GM21526 (cell line): Measurements from ENCODE around the gene TMEM163.
"Not testable (repeated sequence)": the region's sequence is repeated elsewhere in the genome, so short reads cannot be mapped to it uniquely, and the experiment has no call there.

Source experiments
- ATAC-seq: cut with Tn5 transposase; IDR thresholded peaks from one replicate; pipeline ENCODE4 v1.9.1; 2021; ENCODE audit warnings: moderate library complexity; ENCODE audit not compliant: unreplicated experiment, low FRiP score

The TMEM163 gene

DNA sequence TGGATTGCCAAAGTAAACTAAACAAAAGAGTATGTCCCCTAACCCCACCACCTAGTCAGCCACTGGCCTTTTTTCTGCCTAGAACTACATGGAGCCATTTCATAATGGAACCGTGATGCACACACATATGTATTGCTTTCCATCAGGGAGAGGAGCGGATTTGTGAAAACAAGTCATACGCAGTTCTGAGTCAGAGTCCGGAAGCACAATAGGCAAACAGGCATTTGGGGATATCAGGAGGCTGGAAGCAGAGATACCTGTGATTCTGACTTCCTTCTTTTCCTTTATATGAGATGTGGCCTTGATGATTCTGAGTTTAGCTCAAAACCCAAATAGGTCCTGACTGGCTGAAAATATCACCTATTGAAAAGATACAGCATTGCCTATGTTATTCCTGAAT is 93.5 kb downstream of the TMEM163 start:
- no peak for ATAC-seq

GRCh38 chr2:134623796-134624195 is 95.0 kb downstream of the TMEM163 start:
- ATAC-seq: peak; percentile 89

GRCh38 chr2:134623046-134623445 is 95.8 kb downstream of the TMEM163 start:
- no peak for ATAC-seq

GRCh38 chr2:134621939-134622705 is 96.7 kb downstream of the TMEM163 start:
- ATAC-seq: no peak

- ATAC-seq: no peak
These were observed 99.5 kb downstream of the TMEM163 start for GRCh38 chr2:134619250-134619649.

DNA sequence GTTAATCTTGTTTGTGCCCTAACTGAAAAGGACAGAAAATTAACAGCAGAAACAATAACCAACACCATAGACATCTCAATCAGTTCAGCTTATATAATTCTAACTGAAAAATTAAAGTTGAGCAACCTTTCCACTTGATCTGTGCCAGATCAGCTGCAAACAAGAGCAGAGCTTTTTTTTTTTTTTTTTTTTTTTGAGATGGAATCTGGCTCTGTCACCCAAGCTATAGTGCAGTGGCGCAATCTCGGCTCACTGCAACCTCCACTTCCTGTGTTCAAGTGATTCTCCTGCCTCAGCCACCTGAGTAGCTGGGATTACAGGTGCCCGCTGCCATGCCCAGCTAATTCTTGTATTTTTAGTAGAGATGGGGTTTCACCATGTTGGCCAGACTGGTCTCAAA is 103.3 kb downstream of the TMEM163 start:
- not testable (repeated sequence) for ATAC-seq

DNA sequence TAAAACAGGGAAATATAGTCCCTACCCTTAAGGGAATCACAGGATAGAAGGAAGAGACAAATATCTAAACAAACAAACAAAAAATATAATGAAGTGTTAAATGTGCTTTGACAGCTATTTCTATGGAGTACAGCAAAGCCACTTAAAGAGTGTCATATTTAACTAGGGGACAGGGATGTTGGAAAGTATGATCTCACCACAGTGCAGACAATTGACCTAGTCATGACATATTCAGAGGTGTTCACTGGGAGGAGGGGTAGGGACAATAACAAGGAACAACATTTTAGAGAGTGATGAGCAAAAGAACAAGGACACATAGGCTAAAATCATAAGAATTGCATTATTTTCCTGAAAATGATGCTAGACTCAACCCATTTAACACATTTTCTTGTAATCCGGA is 107.5 kb downstream of the TMEM163 start:
- ATAC-seq: no peak

DNA sequence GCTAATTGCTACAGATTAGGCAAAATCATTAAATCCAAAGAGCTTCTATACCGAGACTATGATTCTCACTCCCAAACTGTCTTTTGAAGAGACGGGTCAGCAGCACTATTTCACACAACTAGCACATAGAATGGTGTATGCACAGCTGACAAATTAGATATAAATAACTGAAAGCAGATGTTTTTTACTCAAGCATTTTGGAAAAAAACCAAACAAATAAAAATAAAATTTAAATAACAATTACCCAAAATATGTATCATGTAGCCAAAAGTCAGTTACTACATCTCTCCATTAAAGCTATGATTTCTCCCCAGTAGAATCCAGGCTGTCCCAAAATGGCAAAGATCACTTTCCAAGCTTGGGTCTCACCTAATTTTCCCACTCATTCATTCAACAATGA is 107.9 kb downstream of the TMEM163 start:
- ATAC-seq: no peak

- no peak for ATAC-seq
These were observed 108.8 kb downstream of the TMEM163 start for GRCh38 chr2:134609924-134610513.

GRCh38 chr2:134603966-134604365 is 114.8 kb downstream of the TMEM163 start:
- ATAC-seq: no peak

DNA sequence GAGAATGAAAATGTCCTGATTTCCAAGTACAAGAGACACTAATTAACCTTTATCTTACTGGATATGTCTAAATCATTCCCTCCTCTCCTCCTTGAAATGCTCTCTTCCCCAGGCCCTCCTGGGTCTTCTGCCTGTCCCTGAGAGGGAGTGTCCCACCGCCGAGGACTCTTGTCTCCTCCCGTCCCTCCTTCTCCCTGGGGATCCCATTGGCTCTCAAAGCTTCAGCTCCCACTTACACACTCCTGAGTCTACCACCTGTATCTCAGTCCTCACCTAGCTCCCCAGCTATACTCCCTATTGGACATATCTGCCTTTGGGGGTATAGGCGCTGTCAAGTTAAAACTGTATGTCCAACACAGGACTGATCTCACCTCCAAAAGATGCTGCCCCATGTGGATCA is 116.1 kb downstream of the TMEM163 start:
- ATAC-seq: no peak

GRCh38 chr2:134601264-134601663 is 117.5 kb downstream of the TMEM163 start:
- no peak for ATAC-seq

- ATAC-seq: no peak
These were observed 118.6 kb downstream of the TMEM163 start for GRCh38 chr2:134600208-134600607.

- no peak for ATAC-seq
These were observed 119.6 kb downstream of the TMEM163 start for GRCh38 chr2:134599236-134599635.

DNA sequence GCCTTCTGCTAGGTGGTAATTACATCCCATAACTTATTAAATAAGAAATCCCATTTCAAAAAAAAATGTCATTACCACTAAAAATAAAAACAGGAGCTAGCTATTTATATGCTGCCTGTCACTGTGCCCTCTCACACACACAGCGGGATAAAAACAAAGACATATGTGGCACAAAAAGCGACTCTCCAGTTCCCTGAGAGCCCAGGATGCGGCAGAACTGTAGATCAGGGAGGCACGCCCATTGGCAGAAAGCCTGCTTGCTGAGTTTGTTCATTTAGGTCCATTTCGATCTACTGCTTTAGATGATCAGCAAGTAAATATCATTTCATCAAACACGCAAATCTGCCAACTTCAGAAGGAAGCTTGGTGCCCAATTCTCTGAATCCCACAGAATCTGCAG is 124.4 kb downstream of the TMEM163 start:
- no peak for ATAC-seq

- no peak for ATAC-seq
These were observed 125.3 kb downstream of the TMEM163 start for GRCh38 chr2:134593519-134593918.

GRCh38 chr2:134592377-134592776 is 126.4 kb downstream of the TMEM163 start:
- no peak for ATAC-seq

GRCh38 chr2:134591526-134591925 is 127.3 kb downstream of the TMEM163 start:
- ATAC-seq: no peak

DNA sequence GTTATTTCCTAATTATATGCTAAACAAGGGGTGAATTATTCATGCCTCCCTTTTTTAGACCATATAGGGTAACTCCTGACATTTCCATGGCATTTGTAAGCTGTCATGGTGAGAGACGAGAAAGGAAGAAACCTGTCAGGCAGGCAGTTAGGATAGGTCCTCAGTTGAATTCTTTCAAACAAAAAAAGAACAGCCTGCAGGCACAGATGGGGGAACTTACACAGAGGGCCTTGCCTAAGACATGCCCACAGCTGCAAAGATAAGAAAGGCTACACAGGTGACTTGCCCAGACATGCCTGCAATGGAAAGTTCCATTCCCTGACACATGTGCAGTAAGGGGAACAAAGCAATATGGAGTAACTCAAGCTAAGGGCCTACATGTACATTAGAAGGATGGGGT is 128.1 kb downstream of the TMEM163 start:
- ATAC-seq: no peak

- not testable (repeated sequence) for ATAC-seq
These were observed 129.4 kb downstream of the TMEM163 start for GRCh38 chr2:134589171-134590083.

DNA sequence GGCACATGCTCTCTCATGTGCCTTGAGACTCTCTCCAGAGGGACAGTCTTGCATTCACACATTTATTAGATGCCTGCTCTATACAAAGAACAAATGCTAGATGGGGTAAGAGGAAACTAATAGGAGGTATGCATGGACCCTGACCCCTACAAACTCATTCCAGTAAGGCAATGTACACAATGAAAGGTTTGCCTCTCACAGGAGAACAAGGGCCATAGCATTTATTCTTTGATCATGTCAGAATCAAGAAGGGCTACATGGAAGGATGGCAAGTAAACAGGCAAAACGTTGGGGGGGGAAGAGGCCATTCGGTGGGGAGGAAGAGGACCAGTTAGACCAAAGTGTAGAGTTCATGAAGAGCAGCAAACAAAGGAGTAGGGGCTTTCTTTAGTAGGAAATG is 130.2 kb downstream of the TMEM163 start:
- no peak for ATAC-seq
